Activated CD8-positive, alpha-beta memory T cell treated with anti-CD3 and anti-CD28 coated beads, Interleukin-2, amount 10 ng/mL, durations not matched to agents 7 days and 5 days (primary cell): Measurements from ENCODE around the gene DCBLD2. TPM values are rescaled to one million over a fixed set of nuclear protein-coding genes. Genes with fewer than 3 reads are reported as not detected.
"Not testable (repeated sequence)": the region's sequence is repeated elsewhere in the genome, so short reads cannot be mapped to it uniquely, and the experiment has no call there.

Source experiments
- ATAC-seq: fragments of 150-1000 bp; cut with Tn5 transposase; one replicate; pipeline ENCODE4 v1.10.0; 2021; ENCODE audit warnings: moderate library complexity
- CTCF ChIA-PET: fragments of 350-600 bp; sonication (Branson Sonifier 250); formaldehyde crosslinking; loops from one replicate; lab custom pipeline; 2021; ENCODE audit warnings: antibody characterized with exemption; lab: Charles Lee
- DNase-seq: peaks from one replicate; pipeline ENCODE4 v3.0.0-alpha.2; 2020
- H3K27ac Mint-ChIP-seq: one replicate; pipeline ENCODE4 v1.8.0; 2021; ENCODE audit warnings: mild to moderate bottlenecking, mixed read lengths
- H3K27me3 Mint-ChIP-seq: one replicate; pipeline ENCODE4 v1.8.0; 2021; ENCODE audit warnings: mixed read lengths
- H3K36me3 Mint-ChIP-seq: one replicate; pipeline ENCODE4 v1.8.0; 2021; ENCODE audit warnings: mild to moderate bottlenecking, mixed read lengths
- H3K4me1 Mint-ChIP-seq: one replicate; pipeline ENCODE4 v1.8.0; 2021; ENCODE audit warnings: mixed read lengths
- H3K4me3 Mint-ChIP-seq: one replicate; pipeline ENCODE4 v1.8.0; 2021; ENCODE audit warnings: mild to moderate bottlenecking, moderate library complexity, mixed read lengths
- H3K9me3 Mint-ChIP-seq: one replicate; pipeline ENCODE4 v1.8.0; 2022; ENCODE audit warnings: low read depth, mixed read lengths
- total RNA-seq, 2 experiments: library from RNA; stranded (reverse); gene quantifications; one replicate each; pipeline ENCODE4 v1.2.3, GENCODE V29; 2021

The DCBLD2 gene
- total RNA-seq, 2 experiments from 2014 or later = 0.50 to 2.0 TPM

GRCh38 chr3:98839846-98840245, 61.6 kb downstream of the DCBLD2 start:
- DNase-seq = no peak
- Mint-ChIP-seq H3K27me3 (no peaks in the 10 kb centered on the region), H3K9me3 (peaks cover 2% of the 10 kb centered on the region), H3K27ac (no peak overlapping the region), H3K4me1 (no peaks in the 10 kb centered on the region), H3K4me3 (no peak overlapping the region), H3K36me3 (peaks cover 2% of the 10 kb centered on the region)
- CTCF ChIA-PET = no interaction called here
- ATAC-seq = no peak

- ATAC-seq, DNase-seq, H3K27ac Mint-ChIP-seq, H3K4me1 Mint-ChIP-seq, H3K4me3 Mint-ChIP-seq, H3K36me3 Mint-ChIP-seq, H3K9me3 Mint-ChIP-seq, H3K27me3 Mint-ChIP-seq: not testable (repeated sequence)
- CTCF ChIA-PET = interaction anchor here (0.7 kb wide), 1 partner anchor 57 kb away, joined by 4 read pairs; no protein-coding TSS in a partner anchor
Measured at GRCh38 chr3:98831060-98831459, 70.4 kb downstream of the DCBLD2 start.

- CTCF ChIA-PET = no interaction called here
- no peak for DNase-seq
- Mint-ChIP-seq H3K27ac (no peak overlapping the region), H3K4me3 (no peak overlapping the region), H3K9me3 (no peaks in the 10 kb centered on the region), H3K27me3 (peaks cover 2% of the 10 kb centered on the region), H3K4me1 (no peaks in the 10 kb centered on the region), H3K36me3 (no peaks in the 10 kb centered on the region)
- no peak for ATAC-seq
Measured at GRCh38 chr3:98829246-98829832, 72.2 kb downstream of the DCBLD2 start.

GRCh38 chr3:98827221-98827920, 74.1 kb downstream of the DCBLD2 start:
- Mint-ChIP-seq H3K27ac (no peak overlapping the region), H3K9me3 (no peaks in the 10 kb centered on the region), H3K4me3 (no peak overlapping the region), H3K27me3 (peaks cover 2% of the 10 kb centered on the region), H3K4me1 (no peaks in the 10 kb centered on the region), H3K36me3 (no peaks in the 10 kb centered on the region)
- no peak for ATAC-seq
- no peak for DNase-seq
- CTCF ChIA-PET = no interaction called here

- Mint-ChIP-seq H3K27me3 (peaks cover 2% of the 10 kb centered on the region), H3K4me3 (no peak overlapping the region), H3K27ac (no peak overlapping the region), H3K36me3 (no peaks in the 10 kb centered on the region), H3K4me1 (no peaks in the 10 kb centered on the region), H3K9me3 (no peaks in the 10 kb centered on the region)
- DNase-seq = no peak
- no peak for ATAC-seq
- CTCF ChIA-PET = interaction anchor here (1.5 kb wide), 1 partner anchor 9 kb away, joined by 6 read pairs; no protein-coding TSS in a partner anchor
Measured at GRCh38 chr3:98826126-98826525, 75.4 kb downstream of the DCBLD2 start.

GRCh38 chr3:98824256-98824655, 77.2 kb downstream of the DCBLD2 start:
- ATAC-seq (no peak), DNase-seq (no peak)
- H3K4me3 Mint-ChIP-seq = no peak overlapping the region
- CTCF ChIA-PET = no interaction called here
- H3K27me3 Mint-ChIP-seq = peaks cover 2% of the 10 kb centered on the region
- no peaks in the 10 kb centered on the region for H3K36me3 Mint-ChIP-seq
- no peak overlapping the region for H3K27ac Mint-ChIP-seq
- H3K4me1 Mint-ChIP-seq = no peaks in the 10 kb centered on the region
- H3K9me3 Mint-ChIP-seq = no peaks in the 10 kb centered on the region

GRCh38 chr3:98823791-98824190, 77.7 kb downstream of the DCBLD2 start:
- CTCF ChIA-PET = no interaction called here
- ATAC-seq = no peak
- DNase-seq = no peak
- Mint-ChIP-seq H3K27me3 (peaks cover 2% of the 10 kb centered on the region), H3K4me3 (no peak overlapping the region), H3K9me3 (no peaks in the 10 kb centered on the region), H3K4me1 (no peaks in the 10 kb centered on the region), H3K27ac (no peak overlapping the region), H3K36me3 (no peaks in the 10 kb centered on the region)

GRCh38 chr3:98821063-98821462, 80.4 kb downstream of the DCBLD2 start:
- DNase-seq (no peak), ATAC-seq (no peak)
- Mint-ChIP-seq H3K27me3 (no peaks in the 10 kb centered on the region), H3K36me3 (no peaks in the 10 kb centered on the region), H3K27ac (no peak overlapping the region), H3K4me3 (no peak overlapping the region), H3K4me1 (no peaks in the 10 kb centered on the region), H3K9me3 (no peaks in the 10 kb centered on the region)
- CTCF ChIA-PET = no interaction called here

GRCh38 chr3:98817547-98818041, 83.9 kb downstream of the DCBLD2 start:
- peaks cover 4% of the 10 kb centered on the region for H3K27me3 Mint-ChIP-seq
- H3K36me3 Mint-ChIP-seq = no peaks in the 10 kb centered on the region
- DNase-seq = no peak
- no peaks in the 10 kb centered on the region for H3K4me1 Mint-ChIP-seq
- H3K27ac Mint-ChIP-seq = no peak overlapping the region
- no peak overlapping the region for H3K4me3 Mint-ChIP-seq
- H3K9me3 Mint-ChIP-seq = no peaks in the 10 kb centered on the region
- CTCF ChIA-PET = interaction anchor here (0.8 to 3.0 kb wide), 13 partner anchors 9 to 991 kb away, joined by 3 to 13 read pairs (median 4); partner anchors contain the start of gene CPOX
- peak; percentile 76 for ATAC-seq

- CTCF ChIA-PET = interaction anchor here (0.6 to 1.4 kb wide), 3 partner anchors 19 to 213 kb away, joined by 4 to 5 read pairs (median 5); no protein-coding TSS in a partner anchor
- peaks cover 4% of the 10 kb centered on the region for H3K27me3 Mint-ChIP-seq
- ATAC-seq = no peak
Measured at GRCh38 chr3:98814817-98815420, 86.6 kb downstream of the DCBLD2 start.

GRCh38 chr3:98812851-98813374, 88.6 kb downstream of the DCBLD2 start:
- ATAC-seq (no peak), DNase-seq (no peak)
- CTCF ChIA-PET = interaction anchor here (1.0 to 1.7 kb wide), 5 partner anchors 208 to 773 kb away, joined by 3 to 7 read pairs (median 4); partner anchors contain the start of gene CPOX
- H3K4me1 Mint-ChIP-seq = no peaks in the 10 kb centered on the region
- peaks cover 6% of the 10 kb centered on the region for H3K27me3 Mint-ChIP-seq
- no peaks in the 10 kb centered on the region for H3K9me3 Mint-ChIP-seq
- no peak overlapping the region for H3K27ac Mint-ChIP-seq
- no peak overlapping the region for H3K4me3 Mint-ChIP-seq
- H3K36me3 Mint-ChIP-seq = no peaks in the 10 kb centered on the region

More at GRCh38 chr3:98814817-98815420, 86.6 kb downstream of the DCBLD2 start:
- no peaks in the 10 kb centered on the region for H3K36me3 Mint-ChIP-seq
- DNase-seq = no peak
- H3K9me3 Mint-ChIP-seq = no peaks in the 10 kb centered on the region
- no peak overlapping the region for H3K27ac Mint-ChIP-seq
- H3K4me3 Mint-ChIP-seq = no peak overlapping the region
- H3K4me1 Mint-ChIP-seq = no peaks in the 10 kb centered on the region

- Mint-ChIP-seq H3K4me1 (no peaks in the 10 kb centered on the region), H3K4me3 (no peak overlapping the region), H3K36me3 (no peaks in the 10 kb centered on the region), H3K27me3 (peaks cover 6% of the 10 kb centered on the region), H3K27ac (no peak overlapping the region), H3K9me3 (no peaks in the 10 kb centered on the region)
- DNase-seq (no peak), ATAC-seq (no peak)
- CTCF ChIA-PET = interaction anchor here (0.6 to 1.7 kb wide), 2 partner anchors 209 to 772 kb away, joined by 4 read pairs; no protein-coding TSS in a partner anchor
Measured at GRCh38 chr3:98811048-98811447, 90.4 kb downstream of the DCBLD2 start.

- no peak overlapping the region for H3K4me3 Mint-ChIP-seq
- H3K27me3 Mint-ChIP-seq = peaks cover 2% of the 10 kb centered on the region
- no peak for DNase-seq
- no peak for ATAC-seq
- no peaks in the 10 kb centered on the region for H3K36me3 Mint-ChIP-seq
- no peak overlapping the region for H3K27ac Mint-ChIP-seq
- no peaks in the 10 kb centered on the region for H3K9me3 Mint-ChIP-seq
- H3K4me1 Mint-ChIP-seq = no peaks in the 10 kb centered on the region
- CTCF ChIA-PET = interaction anchor here (1.3 kb wide), 1 partner anchor 207 kb away, joined by 4 read pairs; no protein-coding TSS in a partner anchor
Measured at GRCh38 chr3:98809557-98809956, 91.9 kb downstream of the DCBLD2 start.
